GM21737 (cell line): ENCODE results near the gene CXCR6.
"Not testable (repeated sequence)": the region's sequence is repeated elsewhere in the genome, so short reads cannot be mapped to it uniquely, and the experiment has no call there.

Experiments used
- ATAC-seq: cut with Tn5 transposase; IDR thresholded peaks from one replicate; pipeline ENCODE4 v1.9.1; 2021; ENCODE audit warnings: mild to moderate bottlenecking, moderate library complexity; ENCODE audit not compliant: unreplicated experiment

The CXCR6 gene

DNA sequence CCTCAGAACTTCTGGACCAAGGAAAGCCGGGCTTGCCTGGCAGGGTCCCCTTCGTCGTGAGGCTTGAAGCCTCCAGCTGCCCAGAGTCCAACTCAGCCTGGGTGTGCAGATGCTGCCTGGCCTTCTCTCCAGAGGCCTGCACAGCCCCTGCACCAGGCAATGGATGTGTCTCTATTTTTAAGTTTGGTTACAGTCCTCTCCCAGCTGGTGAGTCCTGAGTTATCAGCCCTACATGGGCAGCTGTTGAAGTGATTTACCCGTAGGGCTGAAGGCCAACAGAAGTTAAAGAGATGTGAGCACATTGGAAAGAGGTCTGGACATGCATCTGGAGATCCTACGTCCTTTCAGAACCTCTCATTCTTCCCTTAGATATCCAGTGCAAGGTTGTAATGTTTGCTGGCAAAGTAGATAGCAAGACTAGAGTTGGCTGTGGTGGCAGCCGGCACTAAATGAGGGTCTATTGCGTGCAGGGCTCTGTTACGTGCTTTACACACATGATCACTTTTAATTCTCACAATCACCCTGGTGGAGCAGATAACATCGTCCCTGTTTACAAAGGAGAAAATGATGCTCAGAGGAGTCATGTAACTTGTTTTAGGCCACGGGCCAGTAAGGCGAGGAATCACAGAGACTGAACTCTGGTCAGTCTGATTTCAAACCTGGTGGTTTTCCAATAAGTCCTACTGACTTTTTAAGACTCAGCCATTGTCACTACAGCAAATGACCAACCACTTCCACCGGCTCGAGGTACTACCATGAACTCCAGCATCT, 42.5 kb downstream of the CXCR6 start:
- ATAC-seq, result no peak

DNA sequence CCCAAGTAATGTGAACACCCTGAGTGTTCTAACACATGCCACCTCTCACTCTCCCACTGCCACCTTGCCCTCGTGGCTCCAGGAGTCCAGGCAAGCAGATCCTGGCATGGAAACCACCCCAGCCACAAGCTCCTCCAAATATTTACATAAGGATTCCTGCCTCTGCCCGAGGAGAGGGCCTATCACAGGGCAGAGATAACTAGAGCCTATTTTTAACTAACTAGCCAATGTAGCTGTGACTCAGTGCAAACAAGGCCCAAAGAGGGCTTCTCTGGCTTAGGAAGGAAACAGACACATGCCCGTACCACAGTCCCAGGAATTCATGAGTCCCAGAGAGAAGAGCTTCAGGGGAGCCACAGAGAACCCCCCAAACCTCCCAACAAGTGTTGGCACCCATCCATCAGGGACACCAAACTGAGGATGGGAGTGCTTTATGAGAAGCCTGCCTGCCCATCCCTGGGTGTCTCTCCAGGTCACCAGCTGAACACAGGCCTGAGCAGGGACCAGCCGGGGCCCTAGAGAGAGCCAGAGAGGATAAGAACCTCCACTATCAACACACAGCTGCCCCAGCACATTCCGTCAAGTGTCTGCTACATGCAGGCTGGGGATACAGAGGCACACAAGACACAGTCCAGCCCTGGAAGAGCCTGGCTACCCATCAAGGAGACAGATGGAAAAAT, 43.2 kb downstream of the CXCR6 start:
- ATAC-seq, result no peak

DNA sequence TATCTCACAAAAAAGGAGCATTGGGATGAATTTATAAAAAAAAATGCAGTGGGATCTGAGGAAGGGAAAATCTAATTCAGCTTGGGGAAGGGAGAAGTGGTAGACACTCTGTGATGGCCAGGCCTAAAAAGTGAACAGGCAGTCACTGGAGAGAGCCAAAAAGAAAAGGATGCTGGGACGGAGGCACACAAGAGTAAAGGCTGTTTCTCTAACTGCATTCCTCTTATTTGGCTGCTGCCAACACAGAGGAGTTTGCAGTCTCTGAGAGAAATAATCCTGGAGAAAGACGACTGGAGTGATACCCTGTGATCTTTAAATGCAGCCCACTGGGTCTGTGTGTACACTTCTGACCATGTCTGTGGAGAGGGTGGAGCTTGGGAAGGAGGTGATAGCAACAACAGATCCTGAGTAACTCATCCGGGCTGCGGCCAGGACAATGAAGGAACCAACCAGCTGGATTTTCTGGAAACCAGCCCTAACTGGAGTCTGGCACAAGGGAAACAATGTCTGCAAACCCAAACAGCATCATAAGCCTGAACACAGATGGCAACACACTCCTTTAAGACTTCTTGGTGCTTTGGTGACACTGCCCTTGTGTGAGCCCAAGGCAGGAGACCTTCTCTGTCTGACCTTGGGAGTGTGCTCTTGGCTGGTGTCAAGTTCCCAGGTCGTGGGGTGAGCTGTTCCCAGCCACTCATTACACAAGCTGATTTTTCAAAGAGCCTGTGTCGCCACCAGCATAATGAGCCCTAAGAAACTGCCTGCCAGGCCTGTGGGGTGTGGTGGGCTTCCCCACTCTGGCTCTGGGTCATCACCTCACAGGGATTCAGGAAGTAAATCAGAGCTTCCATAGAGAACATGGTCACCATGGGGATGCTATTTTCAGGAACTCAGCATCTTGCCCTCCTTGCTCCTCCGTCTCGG, 44.4 kb downstream of the CXCR6 start:
- no peak for ATAC-seq

DNA sequence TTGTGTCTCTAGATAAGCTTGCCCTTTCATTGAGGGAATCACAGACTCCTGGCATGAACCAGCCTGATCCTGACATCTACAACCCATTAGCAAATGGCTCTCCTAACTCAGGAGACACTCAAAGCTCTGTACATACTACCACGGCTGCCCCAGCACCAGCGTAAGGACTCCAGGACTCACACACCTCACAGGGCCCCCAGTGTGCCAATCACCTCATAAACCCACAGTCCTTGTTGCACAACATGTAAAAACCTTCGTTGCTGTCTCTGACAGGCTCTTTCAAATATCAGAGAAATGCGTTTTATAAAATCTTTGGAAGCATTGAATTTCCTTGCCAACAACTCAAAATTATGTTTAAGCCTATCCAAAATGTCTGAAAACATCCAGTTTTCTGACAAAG, 45.1 kb downstream of the CXCR6 start:
- no peak for ATAC-seq

DNA sequence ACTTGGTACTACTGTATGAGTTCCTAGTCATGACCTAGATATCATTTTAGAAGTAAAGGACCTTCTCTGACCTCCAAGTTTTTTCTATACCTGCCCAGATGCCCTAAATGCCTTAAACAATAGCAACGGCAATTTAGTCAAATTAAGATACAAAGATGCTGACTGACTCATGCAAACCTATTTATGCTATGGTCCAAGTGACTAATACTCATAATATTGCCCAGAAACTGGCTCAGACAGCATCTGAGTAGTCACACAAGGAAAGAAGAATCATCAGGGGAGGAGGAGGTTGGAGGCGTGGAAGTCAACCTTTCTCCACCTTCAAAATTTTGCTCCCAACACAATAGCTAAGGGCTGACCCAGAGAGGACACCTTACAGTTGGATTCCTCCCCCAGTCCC, 45.5 kb downstream of the CXCR6 start:
- no peak for ATAC-seq

DNA sequence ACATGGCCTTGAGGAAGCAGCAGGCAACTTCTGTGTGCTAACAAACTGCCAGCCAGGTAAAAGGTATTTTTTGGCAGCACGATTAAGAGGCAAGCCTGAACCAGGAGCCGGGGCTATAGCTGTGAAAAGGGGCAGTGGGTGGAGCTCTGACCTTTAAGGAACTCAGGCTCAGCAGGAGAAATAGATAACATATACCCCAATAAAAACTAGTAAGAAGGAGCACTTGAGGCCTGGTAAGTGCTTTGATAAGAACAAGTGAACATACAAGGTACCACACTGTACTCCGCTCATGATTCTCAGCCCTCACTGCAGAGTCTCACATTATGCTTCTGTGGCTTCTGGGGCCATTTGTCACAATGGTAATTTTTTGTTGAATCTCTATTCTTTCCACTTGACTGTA, 46.9 kb downstream of the CXCR6 start:
- ATAC-seq, result no peak

DNA sequence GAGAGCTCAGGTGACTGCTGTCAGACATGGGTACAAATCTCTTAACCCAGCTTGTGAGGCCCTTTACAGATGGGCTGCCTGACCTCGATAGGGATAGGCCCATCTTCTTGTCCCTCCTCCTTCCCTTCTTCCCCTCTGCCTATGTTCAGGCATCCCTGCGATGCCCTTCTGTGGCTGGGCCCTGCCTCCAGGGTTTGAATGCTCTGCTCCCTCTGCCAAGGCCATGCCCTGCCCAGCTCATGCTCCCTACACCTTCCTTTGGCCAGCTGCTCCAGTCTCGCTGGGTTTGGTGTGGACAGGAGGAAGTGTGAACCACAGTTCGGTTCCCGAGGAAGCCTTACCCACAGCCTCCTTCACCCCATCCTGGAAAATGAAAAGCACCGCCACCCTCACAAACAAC, 48.1 kb downstream of the CXCR6 start:
- no peak for ATAC-seq

DNA sequence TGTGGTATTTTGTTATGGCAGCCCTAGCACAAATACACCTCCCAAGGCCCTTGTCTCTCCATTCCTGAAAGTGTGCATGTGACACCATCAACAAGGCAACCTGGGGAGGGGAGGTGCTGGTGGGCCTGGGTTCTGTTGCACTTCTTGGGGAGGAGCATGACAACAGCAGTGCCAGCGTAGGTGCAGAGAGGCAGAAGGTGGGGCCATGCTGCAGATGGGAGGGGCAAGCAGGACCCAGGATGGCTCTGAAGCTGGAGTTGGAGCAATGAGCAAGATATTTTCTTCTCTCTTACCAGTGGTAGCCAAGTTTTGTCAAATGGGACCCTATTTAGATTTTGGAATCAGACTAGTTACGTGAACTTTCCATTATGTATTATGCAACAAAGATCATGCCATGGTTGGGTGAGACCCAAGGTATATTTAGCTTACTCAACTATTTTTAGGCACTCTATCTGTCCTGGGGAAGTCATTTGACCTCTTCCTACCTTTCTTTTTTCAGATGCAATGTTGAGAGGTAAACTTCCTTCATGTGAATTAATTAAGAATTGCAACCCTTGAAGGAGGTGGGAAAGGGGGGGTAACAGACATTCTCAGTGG, 49.0 kb downstream of the CXCR6 start:
- ATAC-seq, result no peak

DNA sequence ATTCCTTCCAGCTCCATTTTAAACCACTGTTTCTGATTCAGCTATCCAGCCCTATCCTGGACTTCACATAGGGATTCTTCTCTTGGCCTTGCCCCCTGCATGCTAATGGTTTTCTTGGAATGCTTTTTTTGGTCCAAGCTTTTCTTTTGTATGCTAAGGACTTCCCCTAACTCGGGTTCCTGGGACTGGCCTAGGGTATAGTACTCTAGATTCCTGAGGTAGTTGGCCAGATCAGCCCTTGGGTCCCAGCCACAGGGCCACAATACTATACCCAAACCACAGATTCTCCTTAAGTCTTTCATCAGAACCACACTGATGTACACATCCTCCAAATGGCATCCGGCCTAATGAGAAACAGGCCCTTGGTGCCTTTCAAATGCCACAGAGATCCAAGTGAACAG, 49.6 kb downstream of the CXCR6 start:
- no peak for ATAC-seq

DNA sequence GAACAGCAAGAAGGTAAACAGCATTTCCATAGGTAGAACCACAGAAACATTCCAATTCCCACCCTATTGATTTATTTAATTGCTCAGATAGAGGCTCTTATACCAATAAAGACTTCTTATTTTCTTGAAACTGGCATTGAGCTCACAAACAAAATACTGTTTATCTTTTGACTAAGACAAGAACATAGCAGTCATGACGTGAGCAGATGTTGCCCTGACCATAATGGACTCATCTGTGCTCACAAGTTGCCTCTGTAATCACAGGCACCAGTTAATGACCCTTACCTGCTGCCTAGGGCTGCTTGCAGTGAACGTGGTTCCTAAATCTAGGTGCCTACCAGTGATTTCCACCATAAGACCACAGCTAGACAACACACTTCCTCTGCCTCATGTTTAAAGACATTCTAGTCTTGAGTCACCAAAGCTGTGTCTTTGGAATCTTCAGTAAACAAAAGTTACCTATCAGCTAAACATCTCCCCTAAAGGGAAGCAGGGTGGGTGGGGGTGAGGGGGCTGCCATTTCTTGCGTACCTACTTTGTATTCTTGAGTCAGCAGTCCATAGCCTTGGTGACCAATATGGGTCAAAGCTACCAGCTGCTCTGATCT, 50.3 kb downstream of the CXCR6 start:
- no peak for ATAC-seq

DNA sequence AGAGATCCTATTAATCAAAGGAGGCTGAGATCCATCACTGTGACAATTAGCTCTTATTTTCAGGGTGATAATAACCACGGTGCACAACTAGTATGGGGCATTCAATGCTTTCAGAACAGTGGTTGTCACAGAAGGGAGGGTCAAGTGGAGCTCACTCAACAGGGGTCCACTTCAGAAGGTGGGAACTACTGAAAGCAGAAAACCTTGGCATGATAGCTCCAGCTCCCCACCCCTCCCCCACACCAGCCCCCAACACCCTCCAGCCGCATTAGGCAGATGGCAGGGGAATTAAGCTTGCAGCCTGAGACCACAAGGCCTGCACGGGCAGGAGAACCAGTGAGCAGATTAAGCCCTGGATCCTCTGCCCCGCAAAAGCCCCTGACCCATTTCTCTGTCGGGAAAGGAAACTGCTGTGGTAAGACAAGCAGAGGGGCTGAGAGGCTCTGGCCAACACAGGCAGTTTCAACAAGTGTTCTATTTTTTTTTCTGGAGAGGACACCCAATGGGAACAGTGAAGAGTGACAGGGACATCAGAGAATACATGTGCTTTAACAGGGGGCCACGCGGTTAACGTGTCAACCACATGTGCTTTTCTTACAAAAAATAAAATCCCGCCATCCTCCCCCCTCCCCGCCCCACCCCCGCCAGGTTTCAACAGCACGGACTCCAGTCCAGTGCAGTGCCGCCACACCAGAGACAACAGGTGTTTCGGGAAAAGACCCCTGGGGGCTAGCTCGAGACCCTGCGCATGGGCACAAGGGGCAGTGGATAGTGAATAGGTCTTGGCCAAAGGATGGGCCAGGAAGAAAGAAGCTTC, 51.4 kb downstream of the CXCR6 start:
- ATAC-seq, result no peak

DNA sequence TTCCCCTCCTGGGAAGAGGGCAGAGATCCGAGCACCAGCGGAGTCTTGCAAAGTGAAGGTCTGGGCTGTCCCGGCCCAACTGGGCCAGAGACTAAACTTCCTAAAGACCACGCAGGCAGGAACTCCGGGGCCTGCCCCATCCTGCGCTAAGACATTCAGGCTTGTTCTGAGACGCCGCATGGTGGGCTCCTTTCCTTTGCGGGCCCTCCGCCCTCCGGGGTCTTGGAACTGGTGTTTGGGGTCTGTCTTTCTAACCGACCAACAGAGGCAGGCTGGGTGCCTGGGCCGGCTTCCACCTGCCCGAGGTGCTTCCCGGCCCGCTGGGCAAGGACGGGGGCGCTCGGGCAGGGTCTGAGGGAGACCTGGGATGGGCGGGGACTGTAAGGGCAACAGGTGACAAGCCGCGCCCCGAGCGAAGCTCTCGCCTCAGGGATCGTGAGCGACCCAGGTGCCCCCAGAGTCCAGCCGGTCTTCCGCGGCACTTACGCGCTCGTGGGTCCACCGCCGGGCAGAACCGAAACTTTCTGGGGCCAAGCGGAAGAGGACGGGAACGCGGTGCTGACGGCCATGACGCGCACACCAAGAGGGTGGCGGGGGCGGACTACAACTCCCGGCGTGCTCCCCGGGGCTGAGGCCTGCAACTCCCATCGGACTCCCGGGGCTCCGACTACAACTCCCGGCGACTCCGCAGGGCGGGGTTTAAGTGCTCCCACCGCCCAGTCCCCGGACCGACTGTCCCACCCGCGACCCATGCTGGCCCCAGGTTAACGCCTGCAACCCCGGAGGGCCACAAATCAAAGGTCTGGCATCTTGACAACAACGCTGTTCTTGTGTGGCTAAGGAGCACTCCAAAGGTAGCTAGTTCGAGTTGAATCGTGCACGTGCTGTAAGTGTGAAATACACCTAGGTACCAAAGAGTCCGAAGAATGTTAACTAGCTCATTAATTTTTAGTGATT, 52.2 kb downstream of the CXCR6 start, which contains the start of gene FYCO1:
Gene FYCO1 (minus strand): TSS at position 589 of the 957 bp plus-strand sequence. CDS start 10,914 bp downstream, outside the sequence.
- ATAC-seq, result peak; percentile 89

DNA sequence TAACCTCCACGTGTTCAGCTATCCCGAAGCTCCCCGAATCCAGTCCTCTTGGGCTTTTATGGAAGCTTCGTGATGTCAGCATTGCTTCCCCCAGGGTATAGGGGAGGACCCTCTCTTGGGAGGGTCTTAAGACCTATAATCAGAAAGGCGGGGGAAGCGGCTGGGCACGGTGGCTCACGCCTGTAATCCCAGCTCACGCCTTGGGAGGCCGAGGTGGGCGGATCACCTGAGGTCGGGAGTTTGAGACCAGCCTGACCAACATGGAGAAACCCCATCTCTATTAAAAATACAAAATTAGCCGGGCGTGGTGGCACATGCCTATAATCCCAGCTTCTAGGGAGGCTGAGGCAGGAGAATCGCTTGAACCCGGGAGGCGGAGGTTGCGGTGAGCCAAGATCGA, 54.2 kb downstream of the CXCR6 start:
- not testable (repeated sequence) for ATAC-seq

DNA sequence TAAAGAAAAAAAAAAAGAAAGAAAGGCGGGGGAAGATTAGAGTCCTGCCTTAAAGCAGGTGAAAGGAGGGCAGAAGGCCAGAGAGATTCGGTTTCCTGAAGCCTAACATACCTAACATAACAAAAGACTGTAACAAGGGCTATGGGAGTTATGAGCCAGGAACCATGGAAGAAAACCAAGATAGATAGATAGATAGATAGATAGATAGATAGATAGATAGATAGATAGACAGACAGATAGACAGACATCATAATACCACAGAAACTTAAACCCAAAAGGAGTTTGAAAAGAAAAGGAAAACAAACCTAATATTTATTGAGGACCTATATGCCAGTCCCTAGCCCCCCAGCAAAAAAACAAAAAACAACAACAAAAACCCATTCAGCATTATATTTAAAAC, 54.7 kb downstream of the CXCR6 start:
- no peak for ATAC-seq
